CD8-positive, alpha-beta memory T cell (primary cell): ENCODE measurements around the gene DNAH5. TPM values are rescaled to one million over a fixed set of nuclear protein-coding genes. Genes with fewer than 3 reads are reported as not detected.

Source experiments
- CTCF ChIA-PET: fragments of 350-600 bp; sonication (Branson Sonifier 250); formaldehyde crosslinking; loops from one replicate; lab custom pipeline; 2021; ENCODE audit warnings: antibody characterized with exemption; lab: Charles Lee
- POLR2A ChIA-PET: fragments of 350-600 bp; sonication (Branson Sonifier 250); formaldehyde crosslinking; loops from one replicate; lab custom pipeline; 2021; ENCODE audit warnings: antibody characterized with exemption; lab: Charles Lee
- DNase-seq, 5 donors: peaks; one replicate each; pipeline versions ENCODE4 v3.0.0 to v3.0.0-alpha.2; 2020 to 2022; ENCODE audit warnings: mixed read lengths in 1 of 5
- H3K27ac ChIP-seq: one replicate; pipeline ENCODE4 v1.7.0; 2013; ENCODE audit warnings: low read depth, mild to moderate bottlenecking, low read length, moderate library complexity
- H3K27me3 ChIP-seq: 2 replicates; pipeline ENCODE4 v1.7.0; 2013; ENCODE audit warnings: low read length, mild to moderate bottlenecking; ENCODE audit not compliant: insufficient read depth, poor library complexity, severe bottlenecking
- H3K36me3 ChIP-seq: 2 replicates; pipeline ENCODE4 v1.7.0; 2013; ENCODE audit warnings: mild to moderate bottlenecking, low read length, moderate library complexity; ENCODE audit not compliant: insufficient read depth
- H3K4me1 ChIP-seq: 2 replicates; pipeline ENCODE4 v1.7.0; 2013; ENCODE audit warnings: mild to moderate bottlenecking, low read length, moderate library complexity; ENCODE audit not compliant: insufficient read depth
- H3K4me3 ChIP-seq: 2 replicates; pipeline ENCODE4 v1.7.0; 2013; ENCODE audit warnings: mild to moderate bottlenecking, low read length
- H3K9me3 ChIP-seq: 2 replicates; pipeline ENCODE4 v1.7.0; 2013; ENCODE audit warnings: mild to moderate bottlenecking, low read length
- H3K27ac Mint-ChIP-seq, 8 donors: one replicate each; pipeline ENCODE4 v1.8.0; 2020 to 2021; ENCODE audit warnings: mixed read lengths in 8 of 8, mild to moderate bottlenecking in 6 of 8, inconsistent platforms in 3 of 8, moderate library complexity in 3 of 8
- H3K27me3 Mint-ChIP-seq, 2 donors: one replicate each; pipeline ENCODE4 v1.8.0; 2020 to 2021; ENCODE audit warnings: mixed read lengths in 2 of 2, mild to moderate bottlenecking in 1 of 2, moderate library complexity in 1 of 2
- H3K36me3 Mint-ChIP-seq, 3 donors: one replicate each; pipeline ENCODE4 v1.8.0; 2020 to 2021; ENCODE audit warnings: mixed read lengths in 3 of 3, inconsistent platforms in 1 of 3, mild to moderate bottlenecking in 1 of 3
- H3K4me1 Mint-ChIP-seq, 3 donors: one replicate each; pipeline ENCODE4 v1.8.0; 2020 to 2021; ENCODE audit warnings: mixed read lengths in 3 of 3, inconsistent platforms in 1 of 3, mild to moderate bottlenecking in 1 of 3
- H3K4me3 Mint-ChIP-seq, 7 donors: one replicate each; pipeline ENCODE4 v1.8.0; 2020 to 2021; ENCODE audit warnings: mixed read lengths in 7 of 7, mild to moderate bottlenecking in 6 of 7, moderate library complexity in 4 of 7, inconsistent platforms in 2 of 7
- H3K9me3 Mint-ChIP-seq, 5 donors: one replicate each; pipeline ENCODE4 v1.8.0; 2020 to 2022; ENCODE audit warnings: mixed read lengths in 5 of 5, mild to moderate bottlenecking in 3 of 5, moderate library complexity in 2 of 5, inconsistent platforms in 1 of 5
- polyA plus RNA-seq: library from polyadenylated mRNA; unstranded; fragments of 300-500 nt; fragmentation: Illumina TruSeq; gene quantifications from one replicate; pipeline ENCODE4 v1.2.3, GENCODE V29; 2021
- total RNA-seq, 2 experiments: library from RNA; stranded (reverse); gene quantifications; one replicate each; pipeline ENCODE4 v1.2.3, GENCODE V29; 2021

Gene DNAH5
- total and polyA plus RNA-seq, 3 experiments from 2014 or later = not detected

GRCh38 chr5:13735691-13736090 is 208.8 kb downstream of the DNAH5 start:
- DNase-seq = no peak
- Histone ChIP-seq H3K9me3 (no peaks in the 10 kb centered on the region), H3K27me3 (no peaks in the 10 kb centered on the region), H3K27ac (no peak overlapping the region), H3K4me1 (no peaks in the 10 kb centered on the region), H3K4me3 (no peak overlapping the region), H3K36me3 (no peaks in the 10 kb centered on the region)
- ChIA-PET CTCF (no interaction called here), POLR2A (no interaction called here)
- no peak overlapping the region for H3K27ac Mint-ChIP-seq
- H3K36me3 Mint-ChIP-seq = no peaks in the 10 kb centered on the region
- no peak overlapping the region for H3K4me3 Mint-ChIP-seq
- H3K27me3 Mint-ChIP-seq = no peaks in the 10 kb centered on the region
- peaks cover 4 to 22% (median 12%) of the 10 kb centered on the region in 5 donors for H3K9me3 Mint-ChIP-seq
- no peaks in the 10 kb centered on the region for H3K4me1 Mint-ChIP-seq

- Mint-ChIP-seq H3K27me3 (no peaks in the 10 kb centered on the region), H3K36me3 (no peaks in the 10 kb centered on the region), H3K27ac (no peak overlapping the region), H3K4me1 (no peaks in the 10 kb centered on the region), H3K4me3 (no peak overlapping the region), H3K9me3 (peaks cover 1 to 29% (median 7%) of the 10 kb centered on the region in 5 donors)
- CTCF ChIA-PET = no interaction called here
- no peaks in the 10 kb centered on the region for H3K27me3 ChIP-seq
- H3K36me3 ChIP-seq = no peaks in the 10 kb centered on the region
- no peaks in the 10 kb centered on the region for H3K4me1 ChIP-seq
- no peak overlapping the region for H3K4me3 ChIP-seq
- no peak for DNase-seq
- H3K9me3 ChIP-seq = no peaks in the 10 kb centered on the region
- POLR2A ChIA-PET = no interaction called here
- no peak overlapping the region for H3K27ac ChIP-seq
Measured at GRCh38 chr5:13731121-13731628, 213.3 kb downstream of the DNAH5 start.

GRCh38 chr5:13708906-13709305 is 235.6 kb downstream of the DNAH5 start:
- H3K27ac Mint-ChIP-seq = no peak overlapping the region
- no peaks in the 10 kb centered on the region for H3K9me3 ChIP-seq
- no peak overlapping the region for H3K4me3 Mint-ChIP-seq
- no peaks in the 10 kb centered on the region for H3K36me3 Mint-ChIP-seq
- H3K9me3 Mint-ChIP-seq = peaks cover 2 to 10% (median 8%) of the 10 kb centered on the region in 5 donors
- no peak for DNase-seq
- H3K27ac ChIP-seq = no peak overlapping the region
- no peak overlapping the region for H3K4me3 ChIP-seq
- H3K4me1 ChIP-seq = no peaks in the 10 kb centered on the region
- no peaks in the 10 kb centered on the region for H3K4me1 Mint-ChIP-seq
- H3K27me3 ChIP-seq = no peaks in the 10 kb centered on the region
- H3K27me3 Mint-ChIP-seq = peaks cover 0 to 3% of the 10 kb centered on the region in 2 donors
- ChIA-PET CTCF (no interaction called here), POLR2A (no interaction called here)
- H3K36me3 ChIP-seq = no peaks in the 10 kb centered on the region

GRCh38 chr5:13708432-13708831 is 236.1 kb downstream of the DNAH5 start:
- no peak overlapping the region for H3K27ac Mint-ChIP-seq
- H3K36me3 ChIP-seq = no peaks in the 10 kb centered on the region
- DNase-seq = no peak
- peaks cover 1 to 10% (median 8%) of the 10 kb centered on the region in 5 donors for H3K9me3 Mint-ChIP-seq
- no peaks in the 10 kb centered on the region for H3K36me3 Mint-ChIP-seq
- CTCF ChIA-PET = no interaction called here
- no peaks in the 10 kb centered on the region for H3K4me1 ChIP-seq
- H3K27me3 ChIP-seq = no peaks in the 10 kb centered on the region
- no peak overlapping the region for H3K4me3 Mint-ChIP-seq
- H3K27me3 Mint-ChIP-seq = peaks cover 0 to 3% of the 10 kb centered on the region in 2 donors
- POLR2A ChIA-PET = no interaction called here
- H3K4me1 Mint-ChIP-seq = no peaks in the 10 kb centered on the region
- H3K27ac ChIP-seq = no peak overlapping the region
- no peaks in the 10 kb centered on the region for H3K9me3 ChIP-seq
- H3K4me3 ChIP-seq = no peak overlapping the region

GRCh38 chr5:13704396-13704795 is 240.1 kb downstream of the DNAH5 start:
- ChIA-PET CTCF (no interaction called here), POLR2A (no interaction called here)
- H3K27me3 ChIP-seq = no peaks in the 10 kb centered on the region
- no peak overlapping the region for H3K4me3 Mint-ChIP-seq
- no peak overlapping the region for H3K4me3 ChIP-seq
- no peaks in the 10 kb centered on the region for H3K4me1 Mint-ChIP-seq
- H3K36me3 Mint-ChIP-seq = no peaks in the 10 kb centered on the region
- H3K9me3 ChIP-seq = no peaks in the 10 kb centered on the region
- H3K27ac Mint-ChIP-seq = no peak overlapping the region
- no peak overlapping the region for H3K27ac ChIP-seq
- H3K36me3 ChIP-seq = no peaks in the 10 kb centered on the region
- no peaks in the 10 kb centered on the region for H3K4me1 ChIP-seq
- peaks cover 0 to 3% of the 10 kb centered on the region in 2 donors for H3K27me3 Mint-ChIP-seq
- H3K9me3 Mint-ChIP-seq = peaks cover 0 to 6% (median 6%) of the 10 kb centered on the region in 5 donors
- no peak for DNase-seq

GRCh38 chr5:13700626-13701025 is 243.9 kb downstream of the DNAH5 start:
- ChIA-PET POLR2A (no interaction called here), CTCF (no interaction called here)
- H3K9me3 Mint-ChIP-seq = peaks cover 0 to 6% (median 3%) of the 10 kb centered on the region in 5 donors
- no peaks in the 10 kb centered on the region for H3K36me3 ChIP-seq
- no peak for DNase-seq
- no peaks in the 10 kb centered on the region for H3K27me3 Mint-ChIP-seq
- no peak overlapping the region for H3K4me3 Mint-ChIP-seq
- H3K4me1 Mint-ChIP-seq = no peaks in the 10 kb centered on the region
- no peak overlapping the region for H3K27ac ChIP-seq
- no peaks in the 10 kb centered on the region for H3K9me3 ChIP-seq
- H3K4me3 ChIP-seq = no peak overlapping the region
- H3K27ac Mint-ChIP-seq = no peak overlapping the region
- H3K27me3 ChIP-seq = no peaks in the 10 kb centered on the region
- H3K36me3 Mint-ChIP-seq = no peaks in the 10 kb centered on the region
- H3K4me1 ChIP-seq = no peaks in the 10 kb centered on the region

GRCh38 chr5:13698885-13699284 is 245.6 kb downstream of the DNAH5 start:
- ChIA-PET POLR2A (no interaction called here), CTCF (no interaction called here)
- Histone ChIP-seq H3K9me3 (no peaks in the 10 kb centered on the region), H3K27ac (no peak overlapping the region), H3K27me3 (no peaks in the 10 kb centered on the region), H3K4me1 (no peaks in the 10 kb centered on the region), H3K36me3 (no peaks in the 10 kb centered on the region), H3K4me3 (no peak overlapping the region)
- DNase-seq = no peak
- H3K4me3 Mint-ChIP-seq = no peak overlapping the region
- H3K27ac Mint-ChIP-seq = no peak overlapping the region
- H3K9me3 Mint-ChIP-seq = peaks cover 0 to 4% (median 2%) of the 10 kb centered on the region in 5 donors
- H3K4me1 Mint-ChIP-seq = no peaks in the 10 kb centered on the region
- no peaks in the 10 kb centered on the region for H3K36me3 Mint-ChIP-seq
- no peaks in the 10 kb centered on the region for H3K27me3 Mint-ChIP-seq

GRCh38 chr5:13695076-13695712 is 249.3 kb downstream of the DNAH5 start:
- POLR2A ChIA-PET = no interaction called here
- H3K9me3 Mint-ChIP-seq = peaks cover under 1 to 7% (median 6%) of the 10 kb centered on the region in 5 donors
- no peaks in the 10 kb centered on the region for H3K27me3 Mint-ChIP-seq

More at GRCh38 chr5:13695076-13695712, 249.3 kb downstream of the DNAH5 start:
- no peak overlapping the region for H3K4me3 Mint-ChIP-seq
- no peak overlapping the region for H3K27ac Mint-ChIP-seq
- no peak for DNase-seq
- H3K4me1 ChIP-seq = no peaks in the 10 kb centered on the region
- H3K4me1 Mint-ChIP-seq = no peaks in the 10 kb centered on the region
- H3K27me3 ChIP-seq = no peaks in the 10 kb centered on the region
- CTCF ChIA-PET = no interaction called here
- H3K36me3 ChIP-seq = no peaks in the 10 kb centered on the region
- no peaks in the 10 kb centered on the region for H3K9me3 ChIP-seq
- no peak overlapping the region for H3K27ac ChIP-seq
- H3K36me3 Mint-ChIP-seq = no peaks in the 10 kb centered on the region
- no peak overlapping the region for H3K4me3 ChIP-seq
